ENCODE results near the gene DARS1.

Gene DARS1

GRCh38 chr2:136001131-136001530 lies 15.7 kb upstream of the DARS1 start:
- Histone ChIP-seq H3K9ac (ENCODE audit: low read depth, low read length) (no peak overlapping the region), H3K36me3 (ENCODE audit: insufficient read depth, low read length) (no peaks in the 10 kb centered on the region), H3K27me3 (ENCODE audit: insufficient read depth, low read length) (no peaks in the 10 kb centered on the region), H3K4me3 (ENCODE audit: low read length) (no peak overlapping the region), H3K9me3 (ENCODE audit: insufficient read depth, low read depth, low read length) (peaks cover 3% of the 10 kb centered on the region; the same call in 1 of the 2 replicates), H3K4me1 (ENCODE audit: insufficient read depth, low read length) (peaks cover 14% of the 10 kb centered on the region), H3K27ac (ENCODE audit: low read depth, low read length) (no peak overlapping the region)
- 91% methylated on average over 1 of the region's 1 CpG for WGBS

- Histone ChIP-seq H3K36me3 (ENCODE audit: insufficient read depth, low read length) (no peaks in the 10 kb centered on the region), H3K4me1 (ENCODE audit: insufficient read depth, low read length) (peaks cover 10% of the 10 kb centered on the region), H3K27me3 (ENCODE audit: insufficient read depth, low read length) (no peaks in the 10 kb centered on the region), H3K9ac (ENCODE audit: low read depth, low read length) (no peak overlapping the region), H3K4me3 (ENCODE audit: low read length) (no peak overlapping the region), H3K27ac (ENCODE audit: low read depth, low read length) (no peak overlapping the region), H3K9me3 (ENCODE audit: insufficient read depth, low read depth, low read length) (peaks cover 3% of the 10 kb centered on the region; the same call in 1 of the 2 replicates)
- 77% methylated on average over 2 of the region's 2 CpGs for WGBS
Observed at GRCh38 chr2:136000502-136000901, 15.1 kb upstream of the DARS1 start.

- Histone ChIP-seq H3K4me1 (ENCODE audit: insufficient read depth, low read length) (peaks cover 10% of the 10 kb centered on the region), H3K9ac (ENCODE audit: low read depth, low read length) (no peak overlapping the region), H3K27ac (ENCODE audit: low read depth, low read length) (no peak overlapping the region)
Observed at GRCh38 chr2:135999899-136000298, 14.5 kb upstream of the DARS1 start.

GRCh38 chr2:135998879-135999278 lies 13.5 kb upstream of the DARS1 start:
- 93% methylated on average over 5 of the region's 5 CpGs for WGBS
- Histone ChIP-seq H3K4me1 (ENCODE audit: insufficient read depth, low read length) (peaks cover 10% of the 10 kb centered on the region), H3K27ac (ENCODE audit: low read depth, low read length) (no peak overlapping the region), H3K4me3 (ENCODE audit: low read length) (no peak overlapping the region), H3K9me3 (ENCODE audit: insufficient read depth, low read depth, low read length) (no peaks in the 10 kb centered on the region), H3K27me3 (ENCODE audit: insufficient read depth, low read length) (no peaks in the 10 kb centered on the region), H3K9ac (ENCODE audit: low read depth, low read length) (no peak overlapping the region), H3K36me3 (ENCODE audit: insufficient read depth, low read length) (no peaks in the 10 kb centered on the region)

More at GRCh38 chr2:135999899-136000298, 14.5 kb upstream of the DARS1 start:
- no peaks in the 10 kb centered on the region for H3K27me3 ChIP-seq (ENCODE audit: insufficient read depth, low read length)
- H3K9me3 ChIP-seq (ENCODE audit: insufficient read depth, low read depth, low read length), result peaks cover 3% of the 10 kb centered on the region; the same call in 1 of the 2 replicates
- no peak overlapping the region for H3K4me3 ChIP-seq (ENCODE audit: low read length)
- WGBS, result 83% methylated on average over 4 of the region's 4 CpGs
- H3K36me3 ChIP-seq (ENCODE audit: insufficient read depth, low read length), result no peaks in the 10 kb centered on the region

GRCh38 chr2:135997380-135997779 lies 12.0 kb upstream of the DARS1 start:
- no peaks in the 10 kb centered on the region for H3K9me3 ChIP-seq (ENCODE audit: insufficient read depth, low read depth, low read length)
- peaks cover 10% of the 10 kb centered on the region for H3K4me1 ChIP-seq (ENCODE audit: insufficient read depth, low read length)
- no peak overlapping the region for H3K4me3 ChIP-seq (ENCODE audit: low read length)
- WGBS, result 33% methylated on average over 5 of the region's 5 CpGs
- H3K27ac ChIP-seq (ENCODE audit: low read depth, low read length), result no peak overlapping the region
- no peaks in the 10 kb centered on the region for H3K36me3 ChIP-seq (ENCODE audit: insufficient read depth, low read length)
- no peaks in the 10 kb centered on the region for H3K27me3 ChIP-seq (ENCODE audit: insufficient read depth, low read length)
- no peak overlapping the region for H3K9ac ChIP-seq (ENCODE audit: low read depth, low read length)

GRCh38 chr2:135996304-135996703 lies 10.9 kb upstream of the DARS1 start:
- 97% methylated on average over 2 of the region's 2 CpGs for WGBS
- Histone ChIP-seq H3K27ac (ENCODE audit: low read depth, low read length) (no peak overlapping the region), H3K9ac (ENCODE audit: low read depth, low read length) (no peak overlapping the region), H3K27me3 (ENCODE audit: insufficient read depth, low read length) (no peaks in the 10 kb centered on the region), H3K4me3 (ENCODE audit: low read length) (no peak overlapping the region), H3K9me3 (ENCODE audit: insufficient read depth, low read depth, low read length) (no peaks in the 10 kb centered on the region), H3K36me3 (ENCODE audit: insufficient read depth, low read length) (no peaks in the 10 kb centered on the region), H3K4me1 (ENCODE audit: insufficient read depth, low read length) (peaks cover 10% of the 10 kb centered on the region)

GRCh38 chr2:135994281-135994680 lies 8.9 kb upstream of the DARS1 start:
- Histone ChIP-seq H3K4me3 (ENCODE audit: low read length) (no peak overlapping the region), H3K4me1 (ENCODE audit: insufficient read depth, low read length) (no peaks in the 10 kb centered on the region), H3K36me3 (ENCODE audit: insufficient read depth, low read length) (no peaks in the 10 kb centered on the region), H3K9me3 (ENCODE audit: insufficient read depth, low read depth, low read length) (no peaks in the 10 kb centered on the region), H3K9ac (ENCODE audit: low read depth, low read length) (no peak overlapping the region), H3K27ac (ENCODE audit: low read depth, low read length) (no peak overlapping the region), H3K27me3 (ENCODE audit: insufficient read depth, low read length) (no peaks in the 10 kb centered on the region)
- WGBS, result 96% methylated on average over 3 of the region's 3 CpGs

- no peaks in the 10 kb centered on the region for H3K36me3 ChIP-seq (ENCODE audit: insufficient read depth, low read length)
- no peaks in the 10 kb centered on the region for H3K9me3 ChIP-seq (ENCODE audit: insufficient read depth, low read depth, low read length)
- no peaks in the 10 kb centered on the region for H3K4me1 ChIP-seq (ENCODE audit: insufficient read depth, low read length)
- no peak overlapping the region for H3K4me3 ChIP-seq (ENCODE audit: low read length)
- no peak overlapping the region for H3K9ac ChIP-seq (ENCODE audit: low read depth, low read length)
- no peak overlapping the region for H3K27ac ChIP-seq (ENCODE audit: low read depth, low read length)
- no peaks in the 10 kb centered on the region for H3K27me3 ChIP-seq (ENCODE audit: insufficient read depth, low read length)
Observed at GRCh38 chr2:135993421-135993820, 8.0 kb upstream of the DARS1 start.

- H3K4me1 ChIP-seq (ENCODE audit: insufficient read depth, low read length), result no peaks in the 10 kb centered on the region
- H3K27me3 ChIP-seq (ENCODE audit: insufficient read depth, low read length), result no peaks in the 10 kb centered on the region
- H3K36me3 ChIP-seq (ENCODE audit: insufficient read depth, low read length), result no peaks in the 10 kb centered on the region
- no peaks in the 10 kb centered on the region for H3K9me3 ChIP-seq (ENCODE audit: insufficient read depth, low read depth, low read length)
- WGBS, result 95% methylated on average over 4 of the region's 4 CpGs
- H3K9ac ChIP-seq (ENCODE audit: low read depth, low read length), result no peak overlapping the region
- H3K4me3 ChIP-seq (ENCODE audit: low read length), result no peak overlapping the region
- no peak overlapping the region for H3K27ac ChIP-seq (ENCODE audit: low read depth, low read length)
Observed at GRCh38 chr2:135991861-135992260, 6.4 kb upstream of the DARS1 start.

GRCh38 chr2:135987441-135987840 lies 2.0 kb upstream of the DARS1 start:
- peaks cover 16% of the 10 kb centered on the region for H3K4me1 ChIP-seq (ENCODE audit: insufficient read depth, low read length)
- no peak overlapping the region for H3K27ac ChIP-seq (ENCODE audit: low read depth, low read length)
- H3K9me3 ChIP-seq (ENCODE audit: insufficient read depth, low read depth, low read length), result no peaks in the 10 kb centered on the region
- H3K36me3 ChIP-seq (ENCODE audit: insufficient read depth, low read length), result peaks cover 15% of the 10 kb centered on the region
- WGBS, result 89% methylated on average over 2 of the region's 2 CpGs
- no peaks in the 10 kb centered on the region for H3K27me3 ChIP-seq (ENCODE audit: insufficient read depth, low read length)
- no peak overlapping the region for H3K9ac ChIP-seq (ENCODE audit: low read depth, low read length)
- no peak overlapping the region for H3K4me3 ChIP-seq (ENCODE audit: low read length)

- Histone ChIP-seq H3K36me3 (ENCODE audit: insufficient read depth, low read length) (peaks cover 24% of the 10 kb centered on the region), H3K27me3 (ENCODE audit: insufficient read depth, low read length) (no peaks in the 10 kb centered on the region), H3K4me1 (ENCODE audit: insufficient read depth, low read length) (peaks cover 16% of the 10 kb centered on the region), H3K9ac (ENCODE audit: low read depth, low read length) (no peak overlapping the region), H3K27ac (ENCODE audit: low read depth, low read length) (no peak overlapping the region), H3K4me3 (ENCODE audit: low read length) (no peak overlapping the region), H3K9me3 (ENCODE audit: insufficient read depth, low read depth, low read length) (no peaks in the 10 kb centered on the region)
- WGBS, result 93% methylated on average over 5 of the region's 5 CpGs
Observed at GRCh38 chr2:135986507-135986906, 1.1 kb upstream of the DARS1 start.

GRCh38 chr2:135985826-135986393 lies 484 bp upstream of the DARS1 start:
- Histone ChIP-seq H3K4me1 (ENCODE audit: insufficient read depth, low read length) (peaks cover 16% of the 10 kb centered on the region), H3K4me3 (ENCODE audit: low read length) (peak overlapping the region; percentile 77), H3K27ac (ENCODE audit: low read depth, low read length) (0 out of 2 replicates have a peak overlapping the region, but pooled peaks have one; percentile 14), H3K27me3 (ENCODE audit: insufficient read depth, low read length) (no peaks in the 10 kb centered on the region), H3K9ac (ENCODE audit: low read depth, low read length) (peak overlapping the region; percentile 97), H3K36me3 (ENCODE audit: insufficient read depth, low read length) (peaks cover 30% of the 10 kb centered on the region), H3K9me3 (ENCODE audit: insufficient read depth, low read depth, low read length) (no peaks in the 10 kb centered on the region)
- 41% methylated on average over 19 of the region's 19 CpGs for WGBS

Data from HUES64 (cell line).